A375 (cell line): ENCODE data around the gene CCDC81. TPM values are rescaled to one million over a fixed set of nuclear protein-coding genes. Genes with fewer than 3 reads are reported as not detected.

Experiments used
- total RNA-seq: library from RNA; depleted of rRNA; stranded (reverse); fragments of >200 nt; shearing (Covaris generic); gene quantifications from 2 replicates; pipeline ENCODE4 v1.2.3, GENCODE V29; 2014; rRNA removed

CCDC81 gene
- 0.19 and 0.40 TPM in 2 replicates for total RNA-seq

DNA sequence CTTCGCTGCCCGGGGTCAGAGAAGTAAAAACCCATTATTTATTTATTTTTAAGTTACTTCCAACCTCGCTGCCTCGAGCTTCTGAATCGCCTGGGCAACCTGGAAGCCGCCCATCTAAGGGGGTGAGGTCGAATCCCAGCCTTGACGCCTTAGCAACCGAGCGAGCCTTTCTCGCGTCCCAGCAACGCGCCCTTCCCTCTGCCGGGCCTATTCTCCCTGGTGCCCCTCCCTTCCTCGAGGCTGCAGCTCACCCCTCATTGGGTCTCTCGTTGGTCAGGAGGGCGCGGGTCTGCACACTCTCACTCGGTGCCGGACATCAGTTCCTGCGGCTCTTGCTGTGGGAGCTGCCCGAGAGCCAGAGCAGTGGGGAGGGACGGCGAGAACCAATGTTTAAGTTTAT is at the start of gene CCDC81:
TSS of gene CCDC81 (plus strand) at position 302 of the 400 bp plus-strand sequence. CDS start 277 bp downstream, outside the sequence.

Other genes starting within 250 kb of the CCDC81 start
- gene EED, start 130.1 kb upstream of the CCDC81 start, total RNA-seq, result 27.5 and 33.4 TPM in 2 replicates
- gene HIKESHI, start 72.6 kb upstream of the CCDC81 start, total RNA-seq, result 33.2 and 34.5 TPM in 2 replicates